Nephron (organoid): Measurements from ENCODE around the gene NECAB2.

Source experiments
- H3K27ac Mint-ChIP-seq, 3 experiments: 2 replicates each; pipeline ENCODE4 v1.8.0; 2020; ENCODE audit warnings: mixed read lengths in 3 of 3, mild to moderate bottlenecking in 2 of 3, moderate library complexity in 1 of 3
- H3K27me3 Mint-ChIP-seq: 2 replicates; pipeline ENCODE4 v1.8.0; 2021; ENCODE audit warnings: low read depth, mild to moderate bottlenecking, moderate library complexity, mixed read lengths
- H3K36me3 Mint-ChIP-seq: 2 replicates; pipeline ENCODE4 v1.8.0; 2020; ENCODE audit warnings: low read depth, mixed read lengths
- H3K4me1 Mint-ChIP-seq: 2 replicates; pipeline ENCODE4 v1.8.0; 2020; ENCODE audit warnings: mixed read lengths
- H3K4me3 Mint-ChIP-seq, 3 experiments: 2 replicates each; pipeline ENCODE4 v1.8.0; 2020; ENCODE audit warnings: mild to moderate bottlenecking in 3 of 3, mixed read lengths in 3 of 3, moderate library complexity in 2 of 3
- H3K9me3 Mint-ChIP-seq: 2 replicates; pipeline ENCODE4 v1.8.0; 2020; ENCODE audit warnings: mixed read lengths
- CTCF ChIP-seq, 3 experiments: fragments of 200-600 bp; sonication (generic); IDR thresholded peaks; one replicate each; pipeline ENCODE4 v1.5.0; 2021; ENCODE audit warnings: antibody characterized with exemption in 3 of 3; ENCODE audit not compliant: unreplicated experiment in 3 of 3

The NECAB2 gene

DNA sequence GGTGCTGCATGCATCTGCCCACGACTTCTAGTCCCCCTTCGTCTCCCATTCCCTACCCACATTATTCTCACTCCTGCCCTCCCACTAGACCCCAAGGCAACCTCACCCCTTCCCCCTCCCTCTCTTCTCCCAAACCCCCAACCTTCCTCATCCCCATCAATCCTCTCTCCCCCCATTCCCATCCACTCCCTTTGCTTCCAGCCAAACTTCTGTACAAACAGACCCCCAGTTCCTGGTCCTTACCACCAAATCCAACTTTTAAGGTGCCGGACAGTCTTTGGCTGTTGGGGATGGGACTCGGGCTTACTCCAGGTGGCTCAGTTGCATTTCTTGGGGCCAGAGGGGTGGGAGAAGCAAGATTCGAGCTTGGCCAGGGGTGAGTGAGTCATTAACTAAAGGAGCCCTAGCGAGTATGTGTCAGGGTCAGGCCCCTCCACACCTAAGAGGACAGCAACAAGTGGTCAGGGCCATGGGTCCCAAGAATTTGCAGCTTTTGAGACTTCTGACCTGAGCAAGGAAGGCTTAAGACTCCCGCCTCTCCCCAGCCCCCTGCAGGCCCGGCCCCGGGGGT is 74.3 kb downstream of the NECAB2 start, which contains the start of gene SLC38A8:
SLC38A8 (minus strand) TSS at position 488 of the 571 bp plus-strand sequence. CDS start 638 bp downstream, outside the sequence.
- TF ChIP-seq CTCF (IDR thresholded peaks at IDR 0.05; ENCODE audit: unreplicated experiment in 3 of 3), result no peak
- no peaks in the 10 kb centered on the region for H3K36me3 Mint-ChIP-seq

GRCh38 chr16:84042879-84043485 is 74.9 kb downstream of the NECAB2 start:
- Mint-ChIP-seq H3K9me3 (no peaks in the 10 kb centered on the region), H3K27me3 (peaks cover 47% of the 10 kb centered on the region), H3K27ac (no peak overlapping the region), H3K36me3 (no peaks in the 10 kb centered on the region), H3K4me3 (no peak overlapping the region), H3K4me1 (peaks cover 12% of the 10 kb centered on the region)
- TF ChIP-seq CTCF (IDR thresholded peaks at IDR 0.05; ENCODE audit: unreplicated experiment in 3 of 3), result no peak

More for the DNA sequence above, 74.3 kb downstream of the NECAB2 start, which contains the start of gene SLC38A8:
- no peak within 1 kb of the TSS for H3K4me3 Mint-ChIP-seq
- no peak within 1 kb of the TSS for H3K27ac Mint-ChIP-seq
- peaks cover 12% of the 10 kb centered on the region for H3K4me1 Mint-ChIP-seq
- H3K9me3 Mint-ChIP-seq, result no peaks in the 10 kb centered on the region
- peaks cover 47% of the 10 kb centered on the region for H3K27me3 Mint-ChIP-seq

GRCh38 chr16:84043486-84044117 is 75.6 kb downstream of the NECAB2 start:
- no peak overlapping the region for H3K4me3 Mint-ChIP-seq
- H3K27ac Mint-ChIP-seq, result no peak overlapping the region
- no peaks in the 10 kb centered on the region for H3K9me3 Mint-ChIP-seq
- TF ChIP-seq CTCF (IDR thresholded peaks at IDR 0.05; ENCODE audit: unreplicated experiment in 3 of 3), result no peak
- H3K4me1 Mint-ChIP-seq, result peaks cover 12% of the 10 kb centered on the region
- H3K27me3 Mint-ChIP-seq, result peaks cover 42% of the 10 kb centered on the region
- no peaks in the 10 kb centered on the region for H3K36me3 Mint-ChIP-seq

GRCh38 chr16:84044118-84044488 is 76.1 kb downstream of the NECAB2 start:
- peaks cover 42% of the 10 kb centered on the region for H3K27me3 Mint-ChIP-seq
- no peak for TF ChIP-seq CTCF (IDR thresholded peaks at IDR 0.05; ENCODE audit: unreplicated experiment in 3 of 3)
- H3K4me1 Mint-ChIP-seq, result peaks cover 12% of the 10 kb centered on the region
- no peaks in the 10 kb centered on the region for H3K36me3 Mint-ChIP-seq
- no peak overlapping the region for H3K4me3 Mint-ChIP-seq
- no peak overlapping the region for H3K27ac Mint-ChIP-seq
- no peaks in the 10 kb centered on the region for H3K9me3 Mint-ChIP-seq

DNA sequence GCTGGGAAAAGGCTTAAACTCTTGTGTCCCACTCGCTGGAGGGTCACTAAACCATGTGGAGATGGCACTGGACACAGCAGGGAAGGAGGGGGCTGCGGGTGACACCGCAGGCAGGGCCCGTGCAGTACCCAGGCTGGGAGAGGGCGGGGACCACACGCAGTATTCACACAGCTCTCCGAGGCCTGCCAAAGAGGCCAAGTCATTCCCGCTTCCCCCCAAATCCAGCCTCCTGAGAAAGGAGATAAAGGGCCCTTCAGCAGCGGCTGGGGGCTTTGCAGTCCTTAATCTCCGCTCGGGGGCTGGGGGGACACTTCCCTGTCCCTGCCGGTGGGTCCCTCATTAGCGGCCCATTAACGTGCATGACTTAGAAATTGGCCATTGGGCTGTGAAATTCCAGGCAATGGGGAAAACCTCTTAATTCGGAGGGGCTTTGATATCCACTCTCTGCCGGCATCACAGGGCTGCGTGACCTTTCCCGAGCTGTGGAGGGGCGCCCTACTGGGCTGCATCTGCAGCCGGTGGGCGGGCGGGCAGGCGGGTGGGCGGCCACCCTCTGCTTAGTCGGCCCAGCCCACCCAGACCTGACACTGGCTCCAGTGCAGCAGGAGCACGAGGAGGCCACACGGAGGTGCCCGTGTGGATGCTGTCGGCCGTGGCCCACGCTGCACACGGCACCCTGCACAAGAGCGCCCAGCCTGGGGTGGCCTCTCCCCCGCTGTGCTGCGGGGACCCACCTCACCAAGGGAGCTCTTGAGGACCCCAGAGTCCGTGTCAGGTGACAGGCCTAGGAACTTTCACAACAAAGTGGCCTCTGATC is 77.2 kb downstream of the NECAB2 start:
- peaks cover 8% of the 10 kb centered on the region for H3K4me1 Mint-ChIP-seq
- TF ChIP-seq CTCF (IDR thresholded peaks at IDR 0.05; ENCODE audit: unreplicated experiment in 3 of 3), result no peak

More for the DNA sequence above, 77.2 kb downstream of the NECAB2 start:
- Mint-ChIP-seq H3K36me3 (peaks cover 4% of the 10 kb centered on the region), H3K4me3 (no peak overlapping the region), H3K27me3 (peaks cover 38% of the 10 kb centered on the region), H3K27ac (no peak overlapping the region), H3K9me3 (no peaks in the 10 kb centered on the region)
